MV-4-11 (cell line): Measurements from ENCODE around the gene IL1RAPL2.

Experiments used
- DNase-seq: peaks from one replicate; lab custom pipeline; 2025; lab: John Stamatoyannopoulos, UW

The IL1RAPL2 gene

DNA sequence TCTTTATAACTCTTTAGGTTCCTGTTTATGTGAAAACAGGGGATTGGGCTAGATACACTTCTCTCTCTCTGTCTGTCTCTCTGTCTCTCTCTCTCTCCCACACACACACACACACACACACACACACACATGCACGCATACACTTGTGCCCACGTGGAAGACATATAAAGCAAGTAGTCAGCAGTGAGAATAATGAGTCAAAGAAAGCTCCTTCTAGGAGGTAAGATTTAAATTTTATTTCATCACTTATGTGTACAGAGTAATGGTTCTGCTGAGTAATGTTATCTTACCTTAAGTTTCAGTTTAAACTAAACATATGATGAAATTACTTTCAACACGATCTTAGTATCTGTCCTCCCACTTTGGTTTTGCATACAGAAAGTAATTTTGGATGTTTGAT, 897.5 kb downstream of the IL1RAPL2 start:
- DNase-seq, result no peak

- DNase-seq, result no peak
These were observed 898.6 kb downstream of the IL1RAPL2 start for GRCh38 chrX:105464618-105465017.

DNA sequence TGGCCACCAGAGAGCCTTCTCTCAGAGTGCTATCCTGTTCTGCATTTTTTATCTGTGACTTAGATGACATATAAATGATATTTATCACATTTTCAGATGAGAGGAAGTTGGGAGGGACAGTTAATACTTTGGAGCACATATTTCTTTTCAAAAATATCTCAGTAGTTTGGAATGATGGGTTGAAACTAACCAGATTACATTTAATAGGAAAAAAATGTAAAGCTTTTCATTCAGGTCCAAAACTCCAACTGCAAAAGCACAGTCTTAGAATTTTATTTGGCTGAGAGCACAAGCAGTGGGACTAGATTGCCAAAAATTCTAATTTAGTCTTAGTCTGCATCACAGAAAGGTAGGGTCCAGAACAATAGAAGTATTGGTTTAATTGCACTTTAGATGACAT, 902.7 kb downstream of the IL1RAPL2 start:
- DNase-seq, result no peak

DNA sequence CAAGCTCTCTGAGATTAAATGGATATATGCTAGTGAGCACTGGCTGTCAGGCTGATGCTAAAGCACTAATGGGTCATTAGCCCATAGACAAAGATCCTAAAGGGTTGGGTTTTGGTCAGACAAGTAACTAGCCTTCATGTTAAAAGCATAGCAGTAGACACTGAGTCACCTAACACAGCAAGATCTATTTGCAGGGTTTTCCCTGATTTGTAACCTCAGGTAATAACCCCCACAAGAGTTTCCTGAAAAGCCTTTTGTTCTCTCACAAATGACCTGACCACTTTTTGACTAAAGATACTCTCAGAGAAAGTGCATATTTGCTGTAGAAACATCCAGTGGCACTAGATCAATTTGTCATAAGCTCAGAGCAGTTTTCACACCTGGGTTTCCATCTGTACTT, 905.6 kb downstream of the IL1RAPL2 start:
- DNase-seq, result no peak

- DNase-seq, result no peak
These were observed 909.8 kb downstream of the IL1RAPL2 start for GRCh38 chrX:105475801-105476200.

DNA sequence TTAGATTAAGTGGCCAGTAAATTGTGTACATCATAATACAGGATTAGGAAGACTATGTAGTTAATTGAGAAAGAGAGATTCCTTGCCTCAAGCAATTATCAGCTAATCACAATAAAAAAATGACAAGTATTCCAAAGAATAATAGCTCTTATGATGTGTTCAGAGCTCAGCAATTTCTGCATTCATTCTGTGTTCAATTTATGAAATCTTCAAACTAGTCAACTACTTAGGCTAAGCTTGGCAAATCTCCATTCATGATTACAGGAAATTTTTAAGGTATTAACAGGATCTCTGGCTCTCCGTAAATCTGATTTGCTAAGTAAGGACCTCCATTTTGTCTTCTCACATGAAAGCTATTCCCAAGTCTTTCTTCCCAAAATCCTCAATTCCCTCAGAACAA, 911.4 kb downstream of the IL1RAPL2 start:
- no peak for DNase-seq

DNA sequence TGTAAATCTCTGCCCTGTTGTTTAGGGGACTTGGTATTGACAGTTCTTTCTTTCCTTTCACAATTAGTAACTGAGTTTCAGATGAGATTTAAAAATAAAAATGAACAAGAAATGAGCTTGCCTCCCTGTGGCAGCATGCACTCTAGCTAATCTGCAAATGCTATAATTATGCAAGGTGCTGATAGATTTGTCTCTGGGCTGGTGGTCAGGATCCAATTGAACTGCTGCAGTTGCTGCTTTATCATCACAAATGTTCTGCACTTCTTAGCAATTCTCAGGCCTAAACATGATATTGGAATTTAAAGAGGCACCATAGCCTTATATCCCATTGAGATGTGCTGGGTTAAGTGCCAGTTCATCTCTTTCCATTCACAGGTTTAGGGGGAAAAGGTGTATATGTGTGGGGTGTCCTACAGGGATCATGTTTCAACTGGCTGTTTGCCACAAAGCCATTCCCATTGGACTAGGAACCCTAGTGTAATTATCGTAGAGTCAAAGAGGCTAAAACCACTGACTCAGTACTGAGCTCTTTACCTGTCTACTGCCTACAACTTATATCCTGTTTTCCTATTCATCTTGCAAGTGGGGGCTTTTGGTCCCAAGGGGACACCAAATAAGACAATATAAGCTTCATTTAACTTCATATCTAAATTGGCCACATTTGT, 914.8 kb downstream of the IL1RAPL2 start:
- DNase-seq, result no peak

GRCh38 chrX:105483011-105483410, 917.0 kb downstream of the IL1RAPL2 start:
- DNase-seq, result no peak

- no peak for DNase-seq
These were observed 922.7 kb downstream of the IL1RAPL2 start for GRCh38 chrX:105488716-105489115.

- DNase-seq, result no peak
These were observed 929.4 kb downstream of the IL1RAPL2 start for GRCh38 chrX:105495376-105495775.

DNA sequence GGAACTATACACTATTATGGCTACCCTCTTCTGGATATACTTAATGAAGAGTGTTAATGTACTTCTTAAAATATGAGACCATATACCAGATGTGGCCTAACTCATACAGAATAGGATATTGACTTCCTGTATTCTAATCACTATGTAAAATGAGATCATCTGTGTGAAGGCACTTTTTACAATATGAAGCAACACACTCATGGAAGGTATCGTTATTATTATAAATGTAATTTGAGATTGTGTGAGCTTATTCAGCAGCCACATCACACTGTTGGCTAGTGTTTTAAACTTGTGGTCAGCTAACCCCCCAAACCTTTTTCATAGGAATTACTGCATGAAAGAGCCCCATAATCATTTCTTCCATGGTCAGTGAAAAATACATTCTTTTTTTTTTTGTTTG, 936.3 kb downstream of the IL1RAPL2 start:
- no peak for DNase-seq

GRCh38 chrX:105515561-105515960, 949.6 kb downstream of the IL1RAPL2 start:
- no peak for DNase-seq

DNA sequence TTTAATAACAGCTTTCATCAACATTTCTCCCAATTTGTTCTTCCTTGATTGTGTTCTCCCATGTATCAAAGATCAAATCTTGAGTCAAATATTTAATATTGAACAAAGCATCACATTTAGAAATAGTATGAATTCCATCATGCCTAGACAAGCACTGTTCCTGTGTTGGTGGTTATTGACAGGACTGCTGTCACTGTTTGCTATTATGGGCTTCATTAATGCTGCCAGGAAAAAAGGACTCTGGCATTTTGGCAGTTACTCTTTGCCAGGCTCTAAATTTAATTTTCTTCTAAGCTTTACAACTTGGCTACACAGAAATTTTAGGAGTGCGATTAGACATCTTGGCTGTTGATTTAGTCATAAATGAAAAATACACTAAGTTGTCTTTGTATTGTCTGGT, 960.4 kb downstream of the IL1RAPL2 start:
- no peak for DNase-seq

DNA sequence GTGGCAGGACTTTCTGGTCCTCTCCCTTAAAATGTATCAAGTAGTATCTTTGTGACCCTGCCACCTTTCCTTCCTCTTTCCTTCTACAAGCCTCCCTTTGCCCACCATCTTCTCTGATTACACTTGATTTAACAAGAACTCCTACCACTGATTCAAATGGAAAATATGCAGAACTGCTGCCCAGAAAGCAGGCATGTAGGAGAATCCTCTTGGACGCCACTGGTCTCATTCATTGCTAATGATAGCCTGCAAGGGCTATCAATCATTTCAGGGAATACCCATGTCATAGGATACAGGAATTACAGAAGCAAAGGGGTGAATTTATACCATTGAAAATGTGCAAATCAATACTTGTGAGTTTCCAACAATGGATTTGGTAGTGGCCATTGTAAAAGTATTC, 961.8 kb downstream of the IL1RAPL2 start:
- no peak for DNase-seq

DNA sequence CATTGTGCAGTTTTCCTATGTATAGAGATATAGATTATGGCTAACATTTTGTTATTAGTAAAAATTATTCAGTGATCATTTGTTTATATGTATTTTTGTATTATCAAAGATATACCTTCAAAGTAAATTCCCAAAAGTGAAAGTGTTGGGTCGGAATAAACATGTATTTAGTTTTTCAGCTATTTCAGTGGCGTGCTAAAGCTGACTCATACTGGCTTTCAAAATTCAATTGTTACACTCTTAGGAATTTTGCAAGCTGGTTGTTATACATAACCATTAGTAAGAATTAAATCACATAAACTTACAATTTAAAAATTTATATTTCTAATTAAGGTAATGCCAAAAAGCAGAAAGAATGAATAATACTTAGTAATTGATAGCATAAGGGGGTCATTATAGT, 968.0 kb downstream of the IL1RAPL2 start:
- no peak for DNase-seq

GRCh38 chrX:105543283-105543682, 977.3 kb downstream of the IL1RAPL2 start:
- no peak for DNase-seq

DNA sequence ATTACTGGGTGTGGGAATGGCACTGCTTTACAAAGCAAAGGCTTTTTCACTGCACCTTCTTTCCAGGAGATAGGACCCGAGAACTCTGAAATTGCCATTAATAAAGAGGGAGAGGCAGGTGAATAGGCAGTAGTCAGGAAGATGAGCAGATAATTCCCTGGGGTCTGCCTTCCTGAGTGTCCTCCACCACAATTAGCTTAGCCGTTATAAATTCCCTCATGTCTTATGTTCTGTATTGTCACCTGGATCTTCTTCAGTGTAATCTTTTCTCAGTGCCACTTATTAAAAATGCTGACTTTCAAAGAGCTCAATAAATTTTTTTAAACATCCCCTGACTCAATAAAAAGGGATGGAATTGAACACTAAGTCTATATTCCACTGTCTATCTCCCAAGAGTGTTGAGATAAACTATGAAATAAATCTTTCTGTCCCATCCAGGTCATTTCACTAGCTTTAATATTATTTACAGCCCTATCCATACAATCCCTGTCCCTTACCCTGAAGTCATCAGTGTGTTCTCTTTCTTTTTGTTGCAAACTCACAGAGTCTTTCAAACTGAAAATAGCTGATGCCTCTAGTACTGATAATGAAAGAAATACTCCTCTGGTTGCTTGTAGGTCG, 984.2 kb downstream of the IL1RAPL2 start:
- DNase-seq, result no peak

DNA sequence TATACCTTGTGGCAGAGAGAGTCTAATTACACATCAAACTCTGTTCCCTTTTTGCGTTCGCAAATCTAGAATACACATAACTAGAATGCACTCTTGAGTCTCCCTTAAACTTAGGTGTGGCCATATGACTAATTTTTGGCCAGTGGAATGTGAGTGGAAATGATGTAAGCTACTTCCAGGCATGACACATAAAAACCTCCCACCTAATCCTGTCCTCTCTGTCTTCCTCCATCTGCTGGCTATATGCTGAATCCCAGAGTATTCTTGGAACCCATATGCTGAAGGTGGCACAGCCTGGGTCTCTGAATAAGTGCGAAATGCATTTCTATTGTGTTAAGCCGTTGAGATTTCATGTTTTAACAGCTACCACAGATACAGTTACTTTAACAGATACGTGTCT, 986.4 kb downstream of the IL1RAPL2 start:
- DNase-seq, result no peak

DNA sequence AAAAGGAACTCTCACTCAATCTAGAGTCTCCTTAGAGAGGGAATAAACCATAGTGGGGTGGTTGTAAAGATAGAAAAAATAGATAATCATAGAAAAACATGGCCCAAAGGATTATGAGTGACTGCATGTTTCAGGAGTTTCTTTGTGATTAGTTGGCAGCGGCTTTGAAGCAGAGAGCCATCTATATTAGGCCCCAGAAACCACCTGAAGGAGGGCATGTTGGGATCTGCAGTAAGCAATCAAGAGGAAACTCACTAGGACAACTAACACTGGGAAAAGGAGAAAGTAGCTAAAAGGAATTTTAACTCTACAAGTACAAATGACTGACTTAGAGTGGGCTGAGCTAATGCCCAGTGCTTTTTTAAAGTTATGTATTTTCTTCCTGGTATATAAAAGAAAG, 987.1 kb downstream of the IL1RAPL2 start:
- DNase-seq, result no peak

DNA sequence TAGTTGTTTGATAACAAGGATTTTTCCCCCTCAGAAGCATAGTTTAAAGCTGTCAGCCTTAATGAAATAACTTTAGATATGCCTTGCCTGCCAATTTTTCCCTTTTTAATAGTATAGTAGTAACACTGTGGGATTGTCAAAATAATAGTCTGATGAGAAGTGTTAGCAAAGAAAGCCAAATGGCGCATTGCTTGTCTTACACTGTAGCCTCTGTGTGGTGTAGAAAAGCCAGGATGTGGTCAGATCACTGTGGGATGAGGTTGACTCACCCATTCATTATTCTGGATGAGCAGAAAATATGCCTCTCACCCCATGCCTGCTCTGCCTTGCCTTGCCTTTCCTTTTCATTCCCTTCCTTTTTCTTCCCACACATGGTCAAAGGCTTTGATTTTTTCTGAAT, 998.5 kb downstream of the IL1RAPL2 start:
- no peak for DNase-seq

- no peak for DNase-seq
These were observed 999.9 kb downstream of the IL1RAPL2 start for GRCh38 chrX:105565856-105566255.

DNA sequence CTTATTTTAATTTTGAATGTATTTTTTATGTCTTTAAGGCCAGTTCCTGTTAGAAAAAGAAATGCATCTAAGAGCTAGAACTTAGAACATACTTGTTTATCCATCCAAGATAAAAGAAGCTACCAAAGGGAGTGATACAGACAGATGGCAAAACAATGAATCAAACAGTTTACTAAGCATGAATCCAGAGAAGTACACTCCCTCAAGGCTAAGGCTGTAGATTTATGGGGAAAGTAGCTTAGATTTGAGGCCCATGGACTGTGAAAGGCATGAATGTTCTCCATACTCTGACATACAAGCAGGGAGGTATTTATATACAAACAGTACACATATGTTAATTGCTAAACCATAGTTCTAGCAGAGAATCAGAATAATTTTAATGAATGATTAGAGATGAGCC, 1001.1 kb downstream of the IL1RAPL2 start:
- DNase-seq, result no peak

DNA sequence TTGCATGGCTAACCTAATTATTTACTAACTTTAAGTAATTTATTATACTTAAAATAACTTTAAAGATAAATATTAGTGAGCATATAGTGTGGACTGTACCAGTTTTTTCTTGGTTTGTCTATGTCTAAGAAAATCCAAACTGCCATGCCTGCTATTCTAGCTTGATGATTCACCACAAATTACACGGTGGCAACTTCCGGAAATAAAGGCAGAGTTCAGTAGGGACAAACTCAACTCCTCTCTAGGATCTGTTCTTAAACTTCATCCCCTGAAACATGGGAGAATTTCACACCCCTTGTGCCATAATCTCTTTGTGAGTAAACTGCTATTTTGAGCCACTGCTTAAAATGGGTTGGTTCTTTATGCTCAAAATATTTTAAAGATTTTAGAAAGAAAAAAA, 1042.7 kb downstream of the IL1RAPL2 start:
- DNase-seq, result no peak

DNA sequence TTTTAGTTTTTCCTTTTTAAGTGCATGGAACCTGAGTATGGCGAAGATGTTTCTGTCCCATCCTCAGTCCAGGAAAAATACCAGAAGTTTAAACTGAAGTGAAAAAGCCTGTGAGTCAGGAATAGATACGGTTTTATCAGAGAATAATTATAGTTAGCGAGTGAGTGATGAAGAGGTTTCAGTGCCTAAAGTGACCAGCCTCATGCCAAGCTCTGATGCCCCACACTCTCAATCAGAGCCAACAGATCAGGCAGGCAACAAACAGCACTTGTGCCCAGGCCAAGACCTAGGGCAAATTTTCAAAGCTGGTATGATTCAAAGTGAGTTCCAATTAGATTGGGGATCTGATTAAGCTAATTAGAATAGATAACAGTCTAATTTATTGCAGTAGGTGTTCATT, 1043.5 kb downstream of the IL1RAPL2 start:
- DNase-seq, result no peak
